ENCODE data around the gene KCNQ1.

KCNQ1 gene

DNA sequence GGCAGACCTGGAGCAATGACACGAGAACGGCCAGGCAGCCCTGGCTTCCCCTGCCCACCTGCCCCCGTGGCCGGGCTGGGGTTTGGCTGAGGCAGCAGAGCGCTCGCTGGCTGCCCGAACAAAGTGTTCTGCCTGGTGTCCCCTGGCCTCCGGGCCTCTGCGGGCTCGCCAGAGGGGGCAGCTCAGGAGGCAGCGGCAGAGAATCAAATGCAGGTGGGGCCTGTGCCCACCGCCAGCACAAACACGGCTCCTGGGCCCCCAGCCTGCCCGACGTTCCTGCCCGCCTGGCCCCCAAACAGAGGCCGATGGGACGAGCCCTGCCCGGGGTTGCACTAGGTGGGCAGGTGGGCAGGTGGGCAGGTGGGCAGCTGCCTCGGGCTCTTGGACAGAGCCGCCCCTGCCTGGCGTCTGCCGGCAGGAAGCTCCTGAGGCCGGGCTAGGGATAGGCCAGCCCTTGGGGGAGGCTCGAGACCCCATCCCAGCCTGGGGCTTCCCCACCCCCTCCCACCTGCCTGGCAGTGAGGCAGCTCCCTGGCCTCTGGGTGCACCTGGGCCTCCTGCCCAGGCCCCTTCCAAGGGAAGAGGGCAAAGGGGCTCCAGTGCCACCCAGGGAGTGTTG is 394.0 kb downstream of the KCNQ1 start:
- H3K9me3 ChIP-seq (ENCODE audit: severe bottlenecking) = no peaks in the 10 kb centered on the region
- ATAC-seq (ENCODE audit: low read depth) = no peak
- H3K4me1 ChIP-seq (ENCODE audit: insufficient read depth, poor library complexity, severe bottlenecking) = peaks cover 2% of the 10 kb centered on the region
- H3K36me3 ChIP-seq (ENCODE audit: low read depth) = no peaks in the 10 kb centered on the region
- H3K4me3 ChIP-seq (ENCODE audit: severe bottlenecking) = no peak overlapping the region
- H3K27ac ChIP-seq (ENCODE audit: poor library complexity, severe bottlenecking) = no peak overlapping the region
- no peak for DNase-seq (ENCODE audit: low spot score)
- TF ChIP-seq, protein P1, sequence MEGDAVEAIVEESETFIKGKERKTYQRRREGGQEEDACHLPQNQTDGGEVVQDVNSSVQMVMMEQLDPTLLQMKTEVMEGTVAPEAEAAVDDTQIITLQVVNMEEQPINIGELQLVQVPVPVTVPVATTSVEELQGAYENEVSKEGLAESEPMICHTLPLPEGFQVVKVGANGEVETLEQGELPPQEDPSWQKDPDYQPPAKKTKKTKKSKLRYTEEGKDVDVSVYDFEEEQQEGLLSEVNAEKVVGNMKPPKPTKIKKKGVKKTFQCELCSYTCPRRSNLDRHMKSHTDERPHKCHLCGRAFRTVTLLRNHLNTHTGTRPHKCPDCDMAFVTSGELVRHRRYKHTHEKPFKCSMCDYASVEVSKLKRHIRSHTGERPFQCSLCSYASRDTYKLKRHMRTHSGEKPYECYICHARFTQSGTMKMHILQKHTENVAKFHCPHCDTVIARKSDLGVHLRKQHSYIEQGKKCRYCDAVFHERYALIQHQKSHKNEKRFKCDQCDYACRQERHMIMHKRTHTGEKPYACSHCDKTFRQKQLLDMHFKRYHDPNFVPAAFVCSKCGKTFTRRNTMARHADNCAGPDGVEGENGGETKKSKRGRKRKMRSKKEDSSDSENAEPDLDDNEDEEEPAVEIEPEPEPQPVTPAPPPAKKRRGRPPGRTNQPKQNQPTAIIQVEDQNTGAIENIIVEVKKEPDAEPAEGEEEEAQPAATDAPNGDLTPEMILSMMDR (IDR thresholded peaks at IDR 0.05; ENCODE audit: poor library complexity, severe bottlenecking) = no peak
- no peaks in the 10 kb centered on the region for H3K27me3 ChIP-seq (ENCODE audit: insufficient read depth, poor library complexity, severe bottlenecking)

DNA sequence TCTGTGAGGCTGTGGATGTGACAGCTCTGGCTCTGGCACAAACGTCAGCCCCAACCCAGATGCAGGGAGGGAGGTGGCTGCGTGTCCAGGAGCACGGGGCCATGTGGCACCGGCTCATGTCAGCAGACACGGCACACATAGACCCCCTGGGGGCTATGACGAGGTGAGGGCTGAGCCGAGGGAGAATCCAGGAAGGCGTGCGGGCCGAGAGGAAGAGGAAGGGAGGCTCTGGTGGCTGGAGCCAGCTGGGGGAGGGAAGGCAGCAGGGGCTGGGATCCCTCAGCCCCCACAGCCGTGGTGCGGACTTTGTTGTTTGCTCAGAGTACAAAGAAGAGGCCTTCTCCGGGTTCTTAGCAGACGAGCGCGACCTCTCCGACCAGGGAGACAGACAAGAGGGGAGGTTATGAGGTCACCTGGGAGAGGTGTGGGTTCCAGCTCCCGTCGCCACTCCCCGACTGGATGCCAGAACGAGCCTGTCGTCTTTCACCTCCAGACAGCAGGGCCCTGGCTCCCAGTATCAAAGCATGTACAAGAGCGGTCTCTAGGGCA is 394.7 kb downstream of the KCNQ1 start:
- Histone ChIP-seq H3K27ac (ENCODE audit: poor library complexity, severe bottlenecking) (no peak overlapping the region), H3K4me3 (ENCODE audit: severe bottlenecking) (no peak overlapping the region), H3K9me3 (ENCODE audit: severe bottlenecking) (no peaks in the 10 kb centered on the region), H3K36me3 (ENCODE audit: low read depth) (no peaks in the 10 kb centered on the region), H3K27me3 (ENCODE audit: insufficient read depth, poor library complexity, severe bottlenecking) (no peaks in the 10 kb centered on the region), H3K4me1 (ENCODE audit: insufficient read depth, poor library complexity, severe bottlenecking) (peaks cover 3% of the 10 kb centered on the region)
- ATAC-seq (ENCODE audit: low read depth) (no peak), DNase-seq (ENCODE audit: low spot score) (no peak)
- TF ChIP-seq, protein P1 (IDR thresholded peaks at IDR 0.05; ENCODE audit: poor library complexity, severe bottlenecking) = no peak

DNA sequence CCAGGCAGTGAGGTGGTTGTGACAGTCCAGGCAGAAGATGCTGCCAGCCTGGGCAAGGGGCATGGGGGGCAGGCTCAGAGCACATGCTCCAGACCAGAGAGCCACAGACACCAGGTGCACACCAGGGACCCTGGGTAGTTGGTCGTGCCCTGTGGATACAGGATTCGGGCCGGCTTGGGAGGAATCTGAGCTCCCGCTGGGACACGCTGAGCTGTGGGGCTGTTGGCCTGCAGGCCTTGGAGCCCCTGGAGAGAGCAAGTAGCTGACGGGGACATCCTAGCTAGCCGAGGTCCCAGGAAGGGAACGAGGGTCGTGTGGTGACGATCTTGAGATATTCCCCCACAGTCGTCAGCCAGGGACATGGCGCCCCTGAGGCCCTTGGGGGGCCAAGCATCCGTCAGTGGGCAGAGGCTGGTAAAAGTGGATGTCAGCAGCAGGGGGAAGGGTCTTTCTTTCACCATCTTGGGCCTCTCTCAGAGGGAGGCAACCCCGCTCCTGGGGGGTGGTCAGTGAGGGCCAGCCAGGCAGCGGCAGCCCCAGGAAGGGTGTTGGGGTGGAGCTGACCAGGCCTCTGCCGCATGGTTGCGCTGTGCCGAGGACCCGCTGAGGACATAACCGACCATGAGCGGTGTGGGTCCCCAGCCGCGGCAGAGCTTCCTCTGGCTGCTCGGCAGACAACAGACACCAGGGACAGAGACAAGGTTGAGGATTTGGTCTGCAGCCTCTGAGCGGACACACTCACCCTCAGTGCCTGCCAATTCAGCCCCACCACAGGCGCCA is 396.8 kb downstream of the KCNQ1 start:
- no peak overlapping the region for H3K27ac ChIP-seq (ENCODE audit: poor library complexity, severe bottlenecking)
- H3K36me3 ChIP-seq (ENCODE audit: low read depth) = no peaks in the 10 kb centered on the region
- ATAC-seq (ENCODE audit: low read depth) (no peak), DNase-seq (ENCODE audit: low spot score) (no peak)
- H3K4me3 ChIP-seq (ENCODE audit: severe bottlenecking) = no peak overlapping the region
- H3K4me1 ChIP-seq (ENCODE audit: insufficient read depth, poor library complexity, severe bottlenecking) = peaks cover 3% of the 10 kb centered on the region
- H3K27me3 ChIP-seq (ENCODE audit: insufficient read depth, poor library complexity, severe bottlenecking) = no peaks in the 10 kb centered on the region
- TF ChIP-seq, protein P1 (IDR thresholded peaks at IDR 0.05; ENCODE audit: poor library complexity, severe bottlenecking) = no peak
- H3K9me3 ChIP-seq (ENCODE audit: severe bottlenecking) = no peaks in the 10 kb centered on the region

DNA sequence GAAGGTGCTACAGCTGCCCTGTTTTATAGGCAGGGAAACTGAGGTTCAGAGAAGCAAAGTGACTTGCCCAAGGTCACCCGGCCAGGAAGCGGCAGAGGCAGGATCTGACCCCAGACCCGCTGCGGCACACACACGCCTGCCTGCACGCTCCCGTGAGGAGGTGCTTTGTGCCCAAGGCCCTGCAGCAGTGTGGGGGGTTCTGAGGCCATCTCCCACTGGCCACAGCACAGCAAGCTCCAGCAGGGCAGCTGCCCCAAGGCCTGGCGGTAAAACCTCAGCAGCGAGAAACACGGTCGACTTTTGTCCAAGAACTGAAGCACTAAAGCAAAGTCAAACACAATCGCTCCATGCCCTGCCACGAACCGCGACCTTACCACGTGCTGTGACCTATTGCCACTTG is 398.1 kb downstream of the KCNQ1 start:
- Histone ChIP-seq H3K4me1 (ENCODE audit: insufficient read depth, poor library complexity, severe bottlenecking) (peaks cover 3% of the 10 kb centered on the region), H3K27ac (ENCODE audit: poor library complexity, severe bottlenecking) (no peak overlapping the region), H3K4me3 (ENCODE audit: severe bottlenecking) (no peak overlapping the region), H3K9me3 (ENCODE audit: severe bottlenecking) (no peaks in the 10 kb centered on the region), H3K27me3 (ENCODE audit: insufficient read depth, poor library complexity, severe bottlenecking) (no peaks in the 10 kb centered on the region), H3K36me3 (ENCODE audit: low read depth) (no peaks in the 10 kb centered on the region)
- TF ChIP-seq, protein P1 (IDR thresholded peaks at IDR 0.05; ENCODE audit: poor library complexity, severe bottlenecking) = no peak
- ATAC-seq (ENCODE audit: low read depth) (no peak), DNase-seq (ENCODE audit: low spot score) (no peak)
